SK-MEL-5 (cell line): Measurements from ENCODE around the gene FAM83B. TPM values are rescaled to one million over a fixed set of nuclear protein-coding genes. Genes with fewer than 3 reads are reported as not detected.
"Not testable (repeated sequence)": the region's sequence is repeated elsewhere in the genome, so short reads cannot be mapped to it uniquely, and the experiment has no call there.

Experiments used
- DNase-seq: peaks from one replicate; pipeline ENCODE4 v3.0.0-alpha.2; 2016; ENCODE audit warnings: low read depth, low spot score
- in situ Hi-C: cut with HindIII; loops from 2 replicates; pipeline ENCODE4 v1.10.0; 2016; ENCODE audit warnings: low sequenced_read_pairs, high pct_unique_total_duplicates, low pct_unique_long_range_greater_than_20kb
- polyA plus RNA-seq, 2 experiments: library from polyadenylated mRNA; depleted of rRNA; stranded (reverse); fragments of >200 nt; gene quantifications; 2 replicates each; pipeline ENCODE4 v1.2.3, GENCODE V29; 2015
- total RNA-seq: library from RNA; depleted of rRNA; stranded (reverse); fragments of >200 nt; shearing (Covaris generic); gene quantifications from 2 replicates; pipeline ENCODE4 v1.2.3, GENCODE V29; 2014; rRNA removed

The FAM83B gene
- total RNA-seq = not detected in 2 replicates
- polyA plus RNA-seq (2015; cell fraction: cytosol; rRNA removed) = not detected in 2 replicates
- polyA plus RNA-seq (2015; cell fraction: nucleus; rRNA removed) = not detected in 2 replicates

- in situ Hi-C loops = no loop called here
These were observed at the start of gene FAM83B for GRCh38 chr6:54846243-54846856. Gene FAM83B, plus strand, starts transcription at chr6:54846771. Its CDS starts 23,476 bp downstream, at chr6:54870247.

GRCh38 chr6:54796918-54797317 is 49.7 kb upstream of the FAM83B start:
- in situ Hi-C loops, DNase-seq: not testable (repeated sequence)

More at GRCh38 chr6:54846243-54846856, at the start of gene FAM83B:
- no peak for DNase-seq

GRCh38 chr6:54800050-54800600 is 46.4 kb upstream of the FAM83B start:
- DNase-seq = no peak
- in situ Hi-C loops = no loop called here

- DNase-seq = no peak
- in situ Hi-C loops = no loop called here
These were observed 45.3 kb upstream of the FAM83B start for GRCh38 chr6:54801244-54801643.

- in situ Hi-C loops = no loop called here
- DNase-seq = no peak
These were observed 44.9 kb upstream of the FAM83B start for GRCh38 chr6:54801669-54802068.

GRCh38 chr6:54802775-54803634 is 43.6 kb upstream of the FAM83B start:
- in situ Hi-C loops = no loop called here
- no peak for DNase-seq

GRCh38 chr6:54805077-54805476 is 41.5 kb upstream of the FAM83B start:
- in situ Hi-C loops = no loop called here
- no peak for DNase-seq

- DNase-seq = no peak
- in situ Hi-C loops = no loop called here
These were observed 36.4 kb upstream of the FAM83B start for GRCh38 chr6:54810147-54810546.

GRCh38 chr6:54813892-54814291 is 32.7 kb upstream of the FAM83B start:
- no peak for DNase-seq
- in situ Hi-C loops = no loop called here

- in situ Hi-C loops = no loop called here
- no peak for DNase-seq
These were observed 29.3 kb upstream of the FAM83B start for GRCh38 chr6:54817236-54817635.

- no peak for DNase-seq
- in situ Hi-C loops = no loop called here
These were observed 28.7 kb upstream of the FAM83B start for GRCh38 chr6:54817834-54818233.

- DNase-seq, in situ Hi-C loops: not testable (repeated sequence)
These were observed 22.3 kb upstream of the FAM83B start for GRCh38 chr6:54824225-54824624.

- in situ Hi-C loops = no loop called here
- DNase-seq = no peak
These were observed 19.6 kb upstream of the FAM83B start for GRCh38 chr6:54827010-54827409.

- no peak for DNase-seq
- in situ Hi-C loops = no loop called here
These were observed 16.4 kb upstream of the FAM83B start for GRCh38 chr6:54830216-54830615.

- no peak for DNase-seq
- in situ Hi-C loops = no loop called here
These were observed 11.4 kb upstream of the FAM83B start for GRCh38 chr6:54835176-54835575.

GRCh38 chr6:54846857-54847674 is 495 bp downstream of the FAM83B start:
- no peak for DNase-seq
- in situ Hi-C loops = no loop called here

GRCh38 chr6:54847799-54848597 is 1.4 kb downstream of the FAM83B start:
- no peak for DNase-seq
- in situ Hi-C loops = no loop called here
